Head of caudate nucleus (tissue), 42 donors: ENCODE measurements around the gene CNPPD1.

Experiments used
- DNase-seq, 42 donors: peaks; one replicate each; pipeline versions ENCODE4 v3.0.0 to v3.0.0-alpha.2; 2020 to 2021; ENCODE audit warnings: mixed read lengths in 7 of 42
- intact Hi-C: fragments of 100-400 bp; cut with DNase I; formaldehyde crosslinking; loops from one replicate; pipeline ENCODE4 v1.15.0; 2022

The CNPPD1 gene

DNA sequence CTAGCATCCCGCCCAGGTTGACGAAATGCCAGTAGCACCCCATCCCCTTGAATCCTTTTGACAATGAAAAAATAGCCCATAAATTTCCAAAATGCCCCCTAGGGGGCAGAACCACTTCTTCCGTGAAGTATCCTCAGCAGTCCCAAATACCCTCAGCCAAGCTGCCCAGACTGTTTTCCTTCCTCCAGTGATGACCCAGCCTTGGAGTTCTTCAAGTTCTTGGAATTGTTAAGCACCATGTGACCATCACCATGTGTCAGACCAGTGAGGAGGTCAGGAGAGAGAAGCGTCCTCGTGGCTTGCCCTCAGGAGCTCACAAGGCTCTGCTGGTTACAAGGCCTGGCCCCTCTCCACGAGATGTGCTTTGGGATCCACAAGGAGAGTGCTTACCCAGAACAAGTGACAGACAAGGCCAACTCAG lies 5.5 kb downstream of the CNPPD1 start:
- intact Hi-C loops, result loop anchor here (10.0 kb wide), 2 partner anchors 214 to 766 kb away; partner anchors contain the start of gene DNPEP
- DNase-seq, result peak in 27 of 42 donors; percentile 13 to 79 (median 41)

DNA sequence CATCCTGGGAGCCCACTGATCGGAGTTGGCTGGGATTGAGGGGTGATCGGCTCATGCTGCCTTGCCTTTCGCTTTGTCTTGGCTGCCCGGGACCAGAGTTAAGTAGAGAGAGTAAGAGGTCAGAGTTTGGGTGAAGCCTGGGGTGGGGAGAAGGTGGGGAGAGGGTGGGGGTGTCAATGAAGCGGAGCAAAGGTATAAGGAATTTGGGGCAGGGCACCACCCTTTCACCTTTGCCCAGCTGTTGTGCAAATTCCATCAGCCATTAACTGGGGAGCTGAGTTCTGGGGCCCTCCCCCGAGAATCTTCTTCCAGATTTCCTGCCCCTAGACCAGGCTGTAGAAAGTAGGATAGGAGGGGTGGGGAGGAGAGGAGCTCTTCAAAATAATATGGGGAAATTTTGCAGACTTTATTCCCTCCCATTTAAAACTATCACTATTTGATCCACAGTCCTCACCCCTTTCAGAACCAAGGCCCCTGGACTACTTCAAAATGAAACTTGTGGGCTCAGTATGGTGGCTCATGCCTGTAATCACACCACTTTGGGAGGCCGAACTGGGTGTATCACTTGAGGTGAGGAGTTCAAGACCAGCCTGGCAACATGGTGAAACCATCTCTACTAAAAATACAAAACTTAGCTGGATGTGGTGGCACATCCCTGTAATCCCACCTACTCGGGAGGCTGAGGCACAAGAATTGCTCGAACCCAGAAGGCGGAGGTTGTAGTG lies 6.6 kb downstream of the CNPPD1 start, which contains the start of gene SLC23A3:
TSS of gene SLC23A3 (minus strand) at position 100 of the 725 bp plus-strand sequence. CDS start at position 55, 45 bp downstream.
- peak in 2 of 42 donors; percentile 1 to 30 for DNase-seq
- intact Hi-C loops, result loop anchor here (10.0 kb wide), 2 partner anchors 215 to 765 kb away; partner anchors contain the start of gene DNPEP

DNA sequence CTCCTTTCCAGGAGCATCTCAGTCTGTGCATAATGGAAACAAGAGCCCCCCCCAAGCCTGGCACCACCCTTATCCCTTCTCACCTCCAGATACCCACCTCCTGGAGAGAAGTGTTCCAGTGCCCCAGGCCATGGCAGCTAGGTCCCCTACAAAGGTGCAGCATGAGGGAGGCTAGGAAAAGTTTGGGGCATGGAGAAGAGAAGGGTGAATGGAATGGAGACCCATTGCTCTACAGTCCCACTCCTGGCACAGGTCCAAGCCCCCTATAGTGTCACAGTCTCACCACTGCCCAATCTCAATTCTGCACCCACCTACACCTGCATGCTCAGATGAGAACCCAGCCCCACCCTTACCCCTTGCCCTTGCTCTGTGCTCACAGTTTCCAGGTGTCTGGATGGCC lies 7.8 kb downstream of the CNPPD1 start:
- DNase-seq, result peak in 1 of 42 donors; percentile 29
- intact Hi-C loops, result no loop called here

DNA sequence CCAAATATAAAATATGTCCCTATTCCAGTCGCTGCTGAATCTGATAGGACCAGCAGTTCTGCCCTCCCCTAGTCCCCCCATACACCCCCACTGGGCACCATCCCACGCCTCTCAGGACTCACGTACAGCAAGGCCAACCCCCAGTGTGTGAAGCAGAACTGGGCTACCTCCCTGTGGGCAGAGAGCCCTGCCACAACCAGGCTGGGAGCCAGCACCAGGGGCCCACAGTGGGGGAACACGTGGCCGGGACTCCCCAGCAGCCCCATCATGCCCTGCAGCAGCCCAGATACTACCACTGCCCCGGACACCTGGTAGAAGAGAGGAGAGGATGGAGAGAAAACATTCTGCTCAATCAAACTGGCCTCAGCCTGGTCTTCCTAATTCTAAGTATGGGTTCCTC lies 8.2 kb downstream of the CNPPD1 start:
- intact Hi-C loops, result no loop called here
- DNase-seq, result peak in 8 of 42 donors; percentile 15 to 50 (median 30)

DNA sequence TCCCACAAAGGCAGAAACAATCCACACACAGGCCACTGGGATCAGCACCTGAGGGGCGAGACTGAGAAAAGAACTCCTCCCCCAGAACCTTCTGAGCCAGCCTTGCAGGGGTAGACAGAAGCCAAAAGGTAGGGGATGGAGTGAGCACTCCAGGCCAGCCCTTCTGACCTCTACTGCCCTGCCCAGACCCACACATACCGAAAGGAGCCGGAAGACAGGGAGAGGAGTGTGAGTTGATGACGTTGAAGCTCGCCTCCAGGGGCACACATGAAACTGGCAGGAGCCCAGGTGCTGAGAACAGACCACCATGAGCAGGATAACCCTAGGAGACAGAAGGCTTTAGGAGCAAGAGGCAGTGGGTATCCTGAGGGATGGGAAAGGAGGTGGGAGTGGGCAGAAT lies 8.7 kb downstream of the CNPPD1 start:
- peak in 2 of 42 donors; percentile 3 to 9 for DNase-seq
- intact Hi-C loops, result no loop called here

DNA sequence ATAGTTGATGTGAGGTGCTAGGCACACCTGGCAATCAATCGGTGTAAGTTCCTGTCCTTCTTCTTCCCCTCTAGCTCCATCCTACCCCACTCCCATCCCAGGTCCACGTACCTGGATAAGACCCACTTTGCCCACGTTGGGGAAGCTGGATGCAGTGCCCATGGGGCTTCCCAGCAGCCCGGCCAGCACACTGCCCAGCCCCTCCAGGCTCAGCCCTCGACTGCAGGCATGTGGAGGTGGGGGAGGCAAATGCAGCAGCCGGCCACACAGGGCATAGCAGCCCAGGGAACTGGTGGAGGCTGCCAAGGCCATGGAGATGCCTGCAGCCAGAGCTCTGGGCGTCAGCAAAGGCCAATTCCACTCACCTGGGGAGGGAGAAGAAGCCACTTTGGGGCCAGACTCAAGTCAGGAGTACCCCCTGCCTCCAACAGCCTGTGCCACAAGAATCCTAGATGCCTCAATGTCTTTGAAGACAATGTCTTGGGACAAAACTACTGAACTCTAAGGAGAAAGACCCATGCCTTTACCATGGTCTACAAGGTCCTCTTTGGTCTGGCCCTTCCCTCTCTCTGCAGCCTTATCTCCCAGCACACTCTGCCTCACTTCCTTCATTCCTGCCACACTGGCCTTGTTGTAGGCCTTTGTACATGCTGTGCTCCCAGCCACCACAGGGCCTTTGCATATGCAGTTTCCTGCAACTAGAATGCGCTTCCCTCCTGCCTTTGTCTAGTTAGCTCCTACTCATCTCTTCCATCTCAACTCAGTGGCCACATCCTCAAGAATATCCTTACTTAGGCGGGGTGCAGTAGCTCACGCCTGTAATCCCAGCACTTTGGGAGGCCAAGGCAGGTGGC lies 11.4 kb downstream of the CNPPD1 start:
- intact Hi-C loops, result no loop called here

DNA sequence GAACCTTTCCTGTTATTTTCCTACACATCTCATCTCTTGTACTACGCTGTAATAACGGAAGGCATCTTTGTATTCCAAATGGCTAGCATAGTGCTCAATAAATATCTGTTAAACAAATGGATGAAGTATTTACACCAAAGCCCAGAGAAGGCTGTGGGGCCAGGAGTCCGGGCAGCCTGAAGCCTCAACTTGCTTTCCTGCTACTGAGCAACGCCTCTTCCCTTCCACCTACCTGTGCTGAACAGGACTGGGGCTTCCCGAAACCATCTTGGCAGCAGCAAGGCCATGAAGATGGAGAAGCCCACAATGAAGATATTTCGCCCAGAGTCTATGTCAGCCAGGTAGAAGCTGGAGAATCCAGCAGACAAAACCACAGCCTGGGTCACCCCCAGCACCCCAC lies 13.6 kb downstream of the CNPPD1 start:
- intact Hi-C loops, result loop anchor here (5.0 kb wide), 2 partner anchors 44 to 134 kb away; partner anchors contain the start of gene ZFAND2B
- DNase-seq, result no peak

More for the DNA sequence above, 11.4 kb downstream of the CNPPD1 start:
- DNase-seq, result no peak

DNA sequence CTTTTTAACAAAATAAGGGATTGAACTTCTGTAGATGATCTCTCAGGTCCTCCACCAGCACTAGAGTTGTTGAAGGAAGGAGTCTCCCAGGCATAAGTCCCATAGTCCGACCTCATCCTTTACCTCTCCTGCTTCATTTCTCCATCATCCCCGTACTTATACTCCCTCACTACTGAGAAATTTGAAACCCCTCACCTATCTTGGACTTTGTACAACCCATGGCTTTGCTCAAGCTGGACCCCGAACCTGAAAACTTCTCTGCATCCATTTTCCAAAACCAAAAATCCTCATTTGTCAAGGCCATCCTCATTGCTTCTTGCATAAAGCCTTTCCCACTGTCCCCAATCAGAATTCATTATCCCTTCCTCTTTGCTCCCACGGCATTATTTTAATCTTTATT lies 15.6 kb downstream of the CNPPD1 start:
- intact Hi-C loops, result loop anchor here (5.0 kb wide), 2 partner anchors 46 to 136 kb away; partner anchors contain the start of gene ZFAND2B
- DNase-seq, result no peak

DNA sequence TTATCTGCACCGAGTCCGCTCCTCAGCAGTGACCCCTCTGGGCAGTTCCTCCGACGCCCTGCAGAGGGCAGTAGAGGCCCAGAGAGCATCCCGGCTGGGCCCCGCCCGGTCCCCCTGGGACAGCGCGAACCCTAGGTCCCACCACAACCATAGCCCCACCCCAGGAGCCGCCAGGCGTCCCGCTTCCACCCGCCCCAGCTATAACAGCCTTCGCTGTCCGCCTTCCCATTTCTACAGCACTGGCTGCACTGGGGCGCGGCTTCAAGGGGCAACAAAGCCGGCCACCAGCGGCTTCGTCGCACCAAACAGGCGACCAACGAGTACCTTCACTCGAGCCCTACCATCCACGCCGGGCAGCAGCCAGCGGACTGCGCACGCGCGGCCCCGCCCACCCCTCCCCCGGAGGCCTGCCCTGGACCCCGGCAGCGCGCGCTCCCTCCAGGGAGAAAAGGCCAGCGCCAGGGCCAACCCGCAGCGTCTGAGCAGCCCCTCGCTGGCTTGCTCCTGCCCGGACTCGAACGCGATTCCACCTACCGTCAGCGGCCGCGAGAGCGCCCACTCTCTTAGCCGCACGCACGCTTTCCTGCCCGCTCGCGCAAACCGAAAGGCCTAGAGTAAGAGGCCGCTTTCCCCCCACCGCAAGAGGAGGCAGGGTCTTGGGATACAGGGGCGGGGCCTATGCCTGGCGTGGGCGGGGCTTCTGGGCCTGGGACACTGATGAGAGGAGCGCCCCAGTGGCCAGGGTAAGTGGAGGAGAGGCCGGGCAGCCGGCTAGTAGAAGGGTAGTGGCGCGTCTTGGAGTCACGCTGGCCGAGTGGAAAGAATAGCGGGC lies 16.3 kb downstream of the CNPPD1 start, which contains the start of gene NHEJ1:
TSS of gene NHEJ1 (minus strand) at position 630 of the 832 bp plus-strand sequence. CDS start 2,453 bp downstream, outside the sequence.
- intact Hi-C loops, result loop anchor here (5.0 kb wide), 2 partner anchors 47 to 137 kb away; partner anchors contain the start of gene ZFAND2B
- DNase-seq, result peak; percentile 93 to 98 (median 96)

DNA sequence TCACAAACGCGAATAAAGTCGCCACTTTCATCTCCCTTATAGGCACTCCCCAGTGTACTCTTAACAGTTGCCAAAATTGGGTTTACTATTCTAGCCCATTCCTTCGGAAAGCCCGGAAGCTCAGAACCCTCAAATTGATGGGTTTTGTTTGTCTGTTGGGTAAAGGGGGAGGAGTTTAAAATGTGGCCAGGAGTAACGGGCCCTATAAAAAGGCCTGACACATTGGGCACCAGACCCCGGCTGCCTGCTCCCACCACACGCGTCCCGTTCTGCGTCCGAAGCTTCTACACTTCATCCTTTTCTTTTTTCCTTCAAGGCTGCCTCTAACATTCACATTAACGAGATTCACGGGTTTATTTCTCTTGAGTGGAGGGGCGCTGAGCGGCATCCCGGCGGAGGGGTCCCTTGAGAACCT lies 16.9 kb downstream of the CNPPD1 start:
- DNase-seq, result no peak
- intact Hi-C loops, result loop anchor here (5.0 to 10.0 kb wide), 5 partner anchors 48 to 275 kb away; partner anchors contain the start of genes WNT10A and ZFAND2B

DNA sequence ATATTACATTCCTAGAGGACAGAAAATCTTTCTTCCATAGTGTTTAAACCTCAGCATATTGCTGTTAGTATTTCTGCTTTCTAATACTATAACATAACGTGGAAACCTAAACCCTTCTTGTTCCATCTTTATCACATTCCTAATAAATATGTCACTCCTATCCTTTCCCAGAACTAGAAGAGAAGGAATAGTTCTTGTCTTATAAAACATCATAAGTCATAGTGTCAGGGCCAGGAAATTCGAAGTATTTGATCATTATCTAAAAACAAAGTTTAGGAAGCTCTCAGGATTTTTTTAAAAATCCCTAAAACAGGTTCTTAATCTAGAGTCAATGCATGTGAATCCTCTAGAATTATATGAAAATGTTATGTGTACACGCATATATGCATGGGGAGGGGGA lies 18.1 kb downstream of the CNPPD1 start:
- no peak for DNase-seq
- intact Hi-C loops, result loop anchor here (5.0 to 10.0 kb wide), 3 partner anchors 101 to 274 kb away; partner anchors contain the start of gene WNT10A

DNA sequence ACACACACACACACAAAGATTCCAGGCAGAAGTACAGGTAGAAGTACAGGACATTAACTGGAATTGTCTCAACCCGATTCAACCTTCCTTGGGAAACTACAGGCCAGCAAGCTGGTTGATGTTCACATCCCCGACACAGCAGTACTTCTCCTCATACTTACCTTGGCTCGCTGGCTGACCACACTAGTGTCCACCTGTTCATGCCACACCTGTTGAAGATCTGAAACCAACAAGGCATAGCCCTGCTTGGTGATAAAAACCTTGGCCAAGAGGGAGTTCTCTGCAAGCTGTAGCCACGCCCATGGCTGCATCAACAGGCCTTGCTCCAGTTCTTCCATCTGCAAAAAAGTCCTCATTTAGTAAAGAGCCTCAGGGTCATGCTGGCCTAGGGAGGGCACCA lies 18.7 kb downstream of the CNPPD1 start:
- no peak for DNase-seq
- intact Hi-C loops, result loop anchor here (5.0 to 10.0 kb wide), 3 partner anchors 101 to 273 kb away; partner anchors contain the start of gene WNT10A

DNA sequence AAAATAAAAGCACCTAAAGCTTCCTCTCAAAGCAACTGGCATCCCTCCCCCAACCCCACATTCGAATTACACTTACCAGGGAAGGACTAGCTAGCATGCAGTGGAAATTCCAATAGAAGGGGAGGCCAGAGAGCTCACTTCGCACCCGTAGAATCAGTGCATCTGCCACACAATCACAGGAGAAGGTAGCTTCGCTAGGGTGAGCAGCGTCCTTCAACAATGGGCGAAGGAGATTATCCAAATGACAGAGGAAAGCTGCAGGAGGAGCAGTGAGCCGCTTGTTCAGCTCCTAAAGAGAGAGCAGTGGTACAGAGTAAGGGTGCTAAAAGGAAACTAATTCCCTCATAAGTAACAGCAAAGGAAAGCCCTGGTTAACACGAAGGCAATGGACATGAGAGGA lies 19.3 kb downstream of the CNPPD1 start:
- intact Hi-C loops, result loop anchor here (5.0 to 10.0 kb wide), 3 partner anchors 100 to 273 kb away; partner anchors contain the start of gene WNT10A

DNA sequence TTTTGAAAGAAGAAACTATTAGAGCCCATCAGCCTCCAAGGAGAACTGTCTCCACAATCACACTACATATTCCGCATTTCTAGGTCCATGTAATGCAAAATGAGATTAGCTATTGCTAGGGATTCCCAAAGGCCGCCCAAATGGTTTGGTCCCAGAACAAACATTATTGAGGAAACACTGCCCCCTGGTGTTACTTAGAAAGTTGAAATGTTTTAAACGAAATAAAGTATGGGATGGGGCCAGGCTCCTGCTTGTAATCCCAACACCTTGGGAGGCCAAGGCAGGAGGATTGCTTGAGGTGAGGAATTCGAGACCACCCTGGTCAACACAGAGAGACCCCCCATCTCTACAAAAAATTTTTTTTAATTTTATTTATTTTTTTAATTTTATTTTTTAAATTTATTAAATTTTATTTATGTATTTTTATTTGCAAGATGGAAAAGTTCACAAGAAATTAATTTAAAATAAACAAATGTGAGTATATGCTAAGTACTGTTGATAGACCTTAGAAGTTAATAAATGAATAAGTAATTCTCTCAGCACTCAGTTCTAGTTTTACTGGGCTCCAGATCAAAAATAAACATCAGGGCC lies 21.6 kb downstream of the CNPPD1 start:
- intact Hi-C loops, result loop anchor here (5.0 to 10.0 kb wide), 3 partner anchors 98 to 270 kb away; partner anchors contain the start of gene WNT10A
- peak in 22 of 42 donors; percentile 14 to 78 (median 44) for DNase-seq

More for the DNA sequence above, 19.3 kb downstream of the CNPPD1 start:
- DNase-seq, result no peak

DNA sequence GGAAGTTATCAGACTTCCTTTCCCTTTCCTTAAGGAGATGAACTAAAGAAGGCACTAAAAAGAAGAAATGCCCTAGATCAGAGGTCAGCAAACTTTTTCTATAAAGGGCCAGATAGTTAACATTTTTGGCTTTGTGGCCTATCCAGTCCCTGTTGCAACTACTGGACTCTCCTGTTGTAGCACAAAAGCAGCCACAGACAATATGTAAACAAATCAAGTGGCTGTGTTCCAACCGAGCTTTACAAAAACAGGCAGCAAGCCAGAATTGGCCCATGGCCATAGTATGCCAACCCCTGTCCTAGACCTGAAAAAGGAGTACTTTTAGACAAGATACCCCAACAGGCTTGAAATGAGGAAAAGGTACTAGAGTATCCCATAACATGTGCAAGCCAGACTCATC lies 27.1 kb downstream of the CNPPD1 start:
- intact Hi-C loops, result loop anchor here (10.0 kb wide), 1 partner anchor 265 kb away; the partner anchor contains the start of gene WNT10A
- DNase-seq, result no peak

DNA sequence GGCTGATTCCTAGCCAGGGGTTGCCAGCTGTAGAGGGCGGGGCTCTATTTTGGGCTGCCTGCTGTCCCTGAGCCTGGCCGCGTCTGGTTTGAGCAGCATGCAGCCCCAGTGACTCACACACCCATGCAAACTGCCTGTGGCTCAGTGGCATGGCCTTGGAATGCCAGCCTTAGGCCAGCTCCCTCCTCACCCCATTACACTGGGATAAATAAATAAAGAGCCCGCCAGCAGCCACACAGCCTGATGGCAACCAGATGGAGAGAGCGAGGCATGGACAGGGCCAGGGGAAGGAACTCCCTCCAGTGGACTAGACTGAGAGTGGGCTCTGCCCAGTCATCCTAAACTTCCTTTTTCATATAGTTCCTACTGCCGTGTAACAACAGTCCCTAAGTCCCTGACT lies 34.4 kb downstream of the CNPPD1 start:
- no peak for DNase-seq
- intact Hi-C loops, result no loop called here

DNA sequence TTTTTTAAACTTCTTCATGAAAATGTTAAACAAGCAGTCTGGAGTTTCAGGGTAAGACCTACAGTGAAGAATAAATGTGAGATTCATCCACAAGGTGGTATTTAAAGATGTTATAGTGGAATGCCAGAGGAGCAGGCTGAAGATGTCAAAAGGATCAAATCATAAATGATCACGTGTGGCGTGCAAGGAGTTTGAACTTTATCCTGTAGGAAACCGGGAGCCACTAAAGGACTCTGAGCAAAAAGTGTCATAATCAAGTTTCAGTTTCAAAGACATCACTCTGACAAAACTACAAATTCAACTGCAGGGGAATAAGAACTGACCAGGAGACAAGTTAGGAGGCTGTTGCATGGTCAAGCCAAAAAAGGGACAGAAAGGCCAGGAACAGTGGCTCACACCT lies 36.0 kb downstream of the CNPPD1 start:
- intact Hi-C loops, result no loop called here

DNA sequence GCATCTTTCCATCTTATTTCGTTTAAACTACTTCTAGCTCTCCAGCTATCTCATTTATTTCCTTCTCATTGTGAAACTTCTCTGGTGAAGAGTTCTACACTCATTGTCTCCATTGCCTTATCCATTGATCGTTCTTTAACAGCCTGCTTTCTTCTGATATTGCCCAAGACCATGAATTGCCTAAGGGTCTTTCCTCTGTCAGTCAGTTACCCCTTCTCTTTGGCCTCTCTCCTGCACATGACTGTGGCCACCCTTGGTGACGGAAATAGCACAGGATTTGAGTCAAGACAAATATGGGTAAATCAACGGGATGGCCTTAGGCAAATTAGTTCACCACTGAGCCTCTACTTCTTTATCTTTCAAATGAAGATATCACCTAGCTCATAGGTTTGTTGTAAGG lies 42.7 kb downstream of the CNPPD1 start:
- intact Hi-C loops, result no loop called here
- DNase-seq, result no peak

More for the DNA sequence above, 36.0 kb downstream of the CNPPD1 start:
- no peak for DNase-seq
